WTC11 (cell line): ENCODE measurements around the gene RAB5IF.

Experiments used
- CREM ChIP-seq: sonication (generic); formaldehyde crosslinking; IDR thresholded peaks from 2 replicates; pipeline ENCODE4 v1.8.1; 2022; ENCODE audit warnings: mild to moderate bottlenecking, missing genetic modification reagents, moderate library complexity
- CTCF ChIP-seq: fragments of 200-600 bp; IDR thresholded peaks from 2 replicates; pipeline ENCODE4 v1.8.0; 2022; ENCODE audit warnings: antibody characterized with exemption
- FOXP4 ChIP-seq: sonication (generic); formaldehyde crosslinking; IDR thresholded peaks from 2 replicates; pipeline ENCODE4 v1.8.0; 2022; ENCODE audit warnings: mild to moderate bottlenecking, missing genetic modification reagents
- HMGA2 ChIP-seq: fragments of 250-450 bp; sonication (Bioruptor Pico); IDR thresholded peaks from 2 replicates; pipeline ENCODE4 v1.4.0; 2021; ENCODE audit warnings: mild to moderate bottlenecking, moderate library complexity
- NR2C2 ChIP-seq: sonication (generic); formaldehyde crosslinking; IDR thresholded peaks from 2 replicates; pipeline ENCODE4 v1.8.0; 2022; ENCODE audit warnings: mild to moderate bottlenecking, missing genetic modification reagents
- TF ChIP-seq, protein P1 (sequence below): sonication (generic); formaldehyde crosslinking; conservative IDR thresholded peaks from 2 replicates; pipeline ENCODE4 v1.8.1; 2022; ENCODE audit warnings: mild to moderate bottlenecking, missing genetic modification reagents

- TF ChIP-seq CTCF = no peak
- TF ChIP-seq, protein P1, sequence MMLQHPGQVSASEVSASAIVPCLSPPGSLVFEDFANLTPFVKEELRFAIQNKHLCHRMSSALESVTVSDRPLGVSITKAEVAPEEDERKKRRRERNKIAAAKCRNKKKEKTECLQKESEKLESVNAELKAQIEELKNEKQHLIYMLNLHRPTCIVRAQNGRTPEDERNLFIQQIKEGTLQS = no peak
- TF ChIP-seq NR2C2 = no peak
- TF ChIP-seq FOXP4 (CRISPR knock-in tag) = no peak
- no peak for TF ChIP-seq CREM
- TF ChIP-seq HMGA2 (CRISPR knock-in tag) = no peak
Observed at GRCh38 chr20:36645998-36646397, 40.4 kb downstream of the RAB5IF start, which contains the start of gene SLA2.
